Stimulated activated CD8-positive, alpha-beta memory T cell treated with anti-CD3 and anti-CD28 coated beads, Interleukin-15, amount 100 ng/mL, for 1 hour (primary cell): ENCODE results near the gene DDX24.
"Not testable (repeated sequence)": the region's sequence is repeated elsewhere in the genome, so short reads cannot be mapped to it uniquely, and the experiment has no call there.

Source experiments
- DNase-seq: peaks from one replicate; pipeline ENCODE4 v3.0.0-alpha.2; 2020; ENCODE audit warnings: low read depth

DDX24 gene

GRCh38 chr14:94079891-94080620 lies 946 bp downstream of the DDX24 start:
- no peak for DNase-seq

- DNase-seq: no peak
Observed at GRCh38 chr14:94077823-94078222, 3.2 kb downstream of the DDX24 start.

GRCh38 chr14:94077111-94077821 lies 3.7 kb downstream of the DDX24 start:
- no peak for DNase-seq

GRCh38 chr14:94075008-94075407 lies 6.0 kb downstream of the DDX24 start:
- DNase-seq: no peak

GRCh38 chr14:94074534-94074933 lies 6.5 kb downstream of the DDX24 start:
- no peak for DNase-seq

- not testable (repeated sequence) for DNase-seq
Observed at GRCh38 chr14:94072076-94072475, 8.9 kb downstream of the DDX24 start.

- DNase-seq: no peak
Observed at GRCh38 chr14:94066089-94066676, 14.8 kb downstream of the DDX24 start.

- no peak for DNase-seq
Observed at GRCh38 chr14:94062344-94062940, 18.6 kb downstream of the DDX24 start.

- DNase-seq: no peak
Observed at GRCh38 chr14:94059998-94060397, 21.0 kb downstream of the DDX24 start.

- DNase-seq: no peak
Observed at GRCh38 chr14:94058674-94059138, 22.3 kb downstream of the DDX24 start.

- no peak for DNase-seq
Observed at GRCh38 chr14:94058128-94058673, 22.8 kb downstream of the DDX24 start.

- DNase-seq: no peak
Observed at GRCh38 chr14:94056579-94057308, 24.3 kb downstream of the DDX24 start.

- no peak for DNase-seq
Observed at GRCh38 chr14:94054936-94055335, 26.1 kb downstream of the DDX24 start.

GRCh38 chr14:94054401-94054800 lies 26.6 kb downstream of the DDX24 start:
- DNase-seq: no peak

GRCh38 chr14:94052662-94053061 lies 28.3 kb downstream of the DDX24 start:
- no peak for DNase-seq

GRCh38 chr14:94052199-94052598 lies 28.8 kb downstream of the DDX24 start:
- DNase-seq: no peak

GRCh38 chr14:94051779-94052178 lies 29.2 kb downstream of the DDX24 start:
- no peak for DNase-seq

- DNase-seq: no peak
Observed at GRCh38 chr14:94051115-94051514, 29.9 kb downstream of the DDX24 start.

- no peak for DNase-seq
Observed at GRCh38 chr14:94050231-94050880, 30.6 kb downstream of the DDX24 start.

- DNase-seq: no peak
Observed at GRCh38 chr14:94049625-94050023, 31.4 kb downstream of the DDX24 start.
